Transverse colon (tissue), 4 donors: ENCODE results near the gene HMG20A. TPM values are rescaled to one million over a fixed set of nuclear protein-coding genes. Genes with fewer than 3 reads are reported as not detected.

ENCODE experiments used
- DNase-seq: peaks from one replicate; pipeline ENCODE4 v3.0.0-alpha.2; 2019
- H3K27ac ChIP-seq, 4 donors: fragments of 200-600 bp; sonication (generic); 2 replicates each; pipeline ENCODE4 v1.5.1; 2016 to 2018; ENCODE audit warnings: inconsistent platforms in 4 of 4
- H3K27me3 ChIP-seq: fragments of 200-600 bp; sonication (generic); 2 replicates; pipeline ENCODE4 v1.5.1; 2017; ENCODE audit warnings: inconsistent platforms
- H3K36me3 ChIP-seq, 4 donors: fragments of 200-600 bp; sonication (generic); 2 replicates each; pipeline ENCODE4 v1.5.1; 2017 to 2019; ENCODE audit warnings: inconsistent platforms in 4 of 4
- H3K4me1 ChIP-seq, 4 donors: fragments of 200-600 bp; sonication (generic); 2 replicates each; pipeline ENCODE4 v1.5.1; 2017 to 2020; ENCODE audit warnings: inconsistent platforms in 4 of 4
- H3K4me3 ChIP-seq, 4 donors: fragments of 200-600 bp; sonication (generic); 1 replicate in 1 of 4; 2 replicates in 3 of 4; pipeline versions ENCODE4 v1.5.1 to v1.6.1; 2017 to 2019; ENCODE audit warnings: inconsistent platforms in 4 of 4
- H3K9me3 ChIP-seq, 2 donors: fragments of 200-600 bp; sonication (generic); 2 replicates each; pipeline ENCODE4 v1.5.1; 2017 to 2019; ENCODE audit warnings: inconsistent platforms in 2 of 2
- EP300 ChIP-seq: sonication (generic); formaldehyde crosslinking; IDR thresholded peaks from one replicate; pipeline ENCODE4 v1.6.1; 2017; ENCODE audit warnings: antibody characterized with exemption, low read depth
- POLR2A ChIP-seq: fragments of 450-650 bp; IDR thresholded peaks from one replicate; pipeline ENCODE4 v1.6.1; 2016; ENCODE audit warnings: antibody characterized with exemption, mild to moderate bottlenecking, moderate library complexity
- POLR2AphosphoS5 ChIP-seq, 3 donors: sonication (generic); formaldehyde crosslinking; IDR thresholded peaks; one replicate each; pipeline ENCODE4 v1.6.1; 2016; ENCODE audit warnings: antibody characterized with exemption in 3 of 3
- WGBS, 2 donors: methylation state at CpG; one replicate each; pipeline ENCODE4 v1.1.5; 2018; ENCODE audit warnings: low coverage in 1 of 2; 5-methylcytosine and 5-hydroxymethylcytosine counted together
- in situ Hi-C, 4 donors: fragments of 200-750 bp; cut with MboI; loops; one replicate each; pipeline versions ENCODE4 v1.15.0 to v1.15.1; 2017; ENCODE audit warnings: low sequenced_read_pairs in 3 of 4, low pct_ligation_motif_present in 1 of 4, low pct_unique_long_range_greater_than_20kb in 1 of 4
- intact Hi-C: fragments of 100-400 bp; cut with DNase I; formaldehyde crosslinking; loops from one replicate; pipeline ENCODE4 v1.15.1; 2023; ENCODE audit warnings: low total_unique reads
- total RNA-seq, 4 donors: library from RNA; depleted of rRNA; stranded (reverse); fragments of >200 nt; gene quantifications; one replicate each; pipeline ENCODE4 v1.1.0, GENCODE V29; 2016
- TF ChIP-seq, protein P1 (sequence below), 5 experiments: fragments of 200-600 bp in 3 of 5; fragments of 450-650 bp in 2 of 5; sonication (generic) in 3 of 5; IDR thresholded peaks; 1 replicate in 2 of 5; 2 replicates in 3 of 5; pipeline ENCODE4 v1.5.1; 2016 to 2017; ENCODE audit warnings: antibody characterized with exemption in 5 of 5, inconsistent platforms in 3 of 5, mild to moderate bottlenecking in 2 of 5, moderate library complexity in 1 of 5

The HMG20A gene
- total RNA-seq, 4 donors from 2014 or later, result 27.5 to 51.1 (median 37.0) TPM

GRCh38 chr15:77386626-77387025 lies 34.1 kb upstream of the HMG20A start:
- intact Hi-C loops, result no loop called here
- no peak for TF ChIP-seq POLR2A
- Histone ChIP-seq H3K4me3 (no peak overlapping the region), H3K4me1 (peaks cover 0 to 41% (median 11%) of the 10 kb centered on the region in 4 donors), H3K36me3 (no peaks in the 10 kb centered on the region), H3K27ac (no peak overlapping the region), H3K27me3 (no peaks in the 10 kb centered on the region), H3K9me3 (no peaks in the 10 kb centered on the region)
- no peak for DNase-seq
- in situ Hi-C loops, result no loop called here
- WGBS, 2 donors, result 79 to 83% methylated on average over 2 of the region's 2 CpGs

DNA sequence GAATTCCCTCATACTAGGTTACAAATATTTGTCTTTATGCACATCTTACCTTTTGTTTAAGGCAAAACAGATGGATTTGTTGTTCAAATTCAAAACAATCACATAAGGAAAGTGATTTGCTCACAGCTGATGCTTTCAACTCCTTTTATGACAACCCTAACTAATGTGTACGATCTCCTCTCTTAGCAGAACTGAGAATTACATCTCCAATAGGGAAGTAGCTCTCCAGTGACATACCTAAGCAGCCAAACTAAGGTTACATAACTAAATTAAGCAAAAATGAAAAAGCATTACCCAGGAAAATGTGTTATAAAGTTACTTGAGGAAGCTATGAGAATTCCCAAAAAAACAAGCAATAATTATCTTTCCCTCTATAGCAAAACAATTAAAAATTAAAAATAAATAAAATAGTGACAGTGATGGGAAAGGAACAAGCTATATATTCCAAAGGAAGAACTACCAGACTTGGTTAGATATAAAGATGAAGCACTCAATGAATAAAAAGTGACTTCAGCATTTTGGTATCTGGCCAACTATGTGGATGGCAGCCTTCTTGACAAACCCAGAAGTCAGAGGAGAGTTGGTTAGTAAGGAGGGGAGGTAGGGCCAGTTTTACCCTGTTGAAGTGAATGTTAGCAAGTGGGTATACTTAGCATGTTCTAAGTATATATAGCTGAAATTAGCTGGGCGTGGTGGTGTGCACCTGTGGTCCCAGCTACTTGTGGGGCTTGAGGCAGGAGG lies 33.2 kb upstream of the HMG20A start:
- TF ChIP-seq POLR2A (no peak), EP300 (no peak)
- TF ChIP-seq, protein P1, sequence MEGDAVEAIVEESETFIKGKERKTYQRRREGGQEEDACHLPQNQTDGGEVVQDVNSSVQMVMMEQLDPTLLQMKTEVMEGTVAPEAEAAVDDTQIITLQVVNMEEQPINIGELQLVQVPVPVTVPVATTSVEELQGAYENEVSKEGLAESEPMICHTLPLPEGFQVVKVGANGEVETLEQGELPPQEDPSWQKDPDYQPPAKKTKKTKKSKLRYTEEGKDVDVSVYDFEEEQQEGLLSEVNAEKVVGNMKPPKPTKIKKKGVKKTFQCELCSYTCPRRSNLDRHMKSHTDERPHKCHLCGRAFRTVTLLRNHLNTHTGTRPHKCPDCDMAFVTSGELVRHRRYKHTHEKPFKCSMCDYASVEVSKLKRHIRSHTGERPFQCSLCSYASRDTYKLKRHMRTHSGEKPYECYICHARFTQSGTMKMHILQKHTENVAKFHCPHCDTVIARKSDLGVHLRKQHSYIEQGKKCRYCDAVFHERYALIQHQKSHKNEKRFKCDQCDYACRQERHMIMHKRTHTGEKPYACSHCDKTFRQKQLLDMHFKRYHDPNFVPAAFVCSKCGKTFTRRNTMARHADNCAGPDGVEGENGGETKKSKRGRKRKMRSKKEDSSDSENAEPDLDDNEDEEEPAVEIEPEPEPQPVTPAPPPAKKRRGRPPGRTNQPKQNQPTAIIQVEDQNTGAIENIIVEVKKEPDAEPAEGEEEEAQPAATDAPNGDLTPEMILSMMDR (IDR thresholded peaks at IDR 0.05), result no peak
- Histone ChIP-seq H3K36me3 (no peaks in the 10 kb centered on the region), H3K27ac (no peak overlapping the region), H3K4me1 (peaks cover 0 to 45% (median 11%) of the 10 kb centered on the region in 4 donors), H3K4me3 (no peak overlapping the region), H3K9me3 (no peaks in the 10 kb centered on the region), H3K27me3 (no peaks in the 10 kb centered on the region)
- intact Hi-C loops (no loop called here), in situ Hi-C loops (no loop called here)
- no peak for DNase-seq
- 33 to 66% methylated on average over 1 to 2 of the region's 2 CpGs for WGBS, 2 donors

- Histone ChIP-seq H3K27me3 (no peaks in the 10 kb centered on the region), H3K4me3 (no peak overlapping the region), H3K4me1 (peaks cover 0 to 30% (median 8%) of the 10 kb centered on the region in 4 donors), H3K36me3 (no peaks in the 10 kb centered on the region), H3K27ac (no peak overlapping the region), H3K9me3 (peaks cover 7 to 12% of the 10 kb centered on the region in 2 donors)
- WGBS, 2 donors, result 81 to 82% methylated on average over 3 of the region's 3 CpGs
- in situ Hi-C loops, result no loop called here
- DNase-seq, result no peak
- intact Hi-C loops, result no loop called here
- TF ChIP-seq, protein P1 (IDR thresholded peaks at IDR 0.05), result no peak
- no peak for TF ChIP-seq POLR2AphosphoS5 (IDR thresholded peaks at IDR 0.05)
Observed at GRCh38 chr15:77391372-77391951, 29.2 kb upstream of the HMG20A start.

DNA sequence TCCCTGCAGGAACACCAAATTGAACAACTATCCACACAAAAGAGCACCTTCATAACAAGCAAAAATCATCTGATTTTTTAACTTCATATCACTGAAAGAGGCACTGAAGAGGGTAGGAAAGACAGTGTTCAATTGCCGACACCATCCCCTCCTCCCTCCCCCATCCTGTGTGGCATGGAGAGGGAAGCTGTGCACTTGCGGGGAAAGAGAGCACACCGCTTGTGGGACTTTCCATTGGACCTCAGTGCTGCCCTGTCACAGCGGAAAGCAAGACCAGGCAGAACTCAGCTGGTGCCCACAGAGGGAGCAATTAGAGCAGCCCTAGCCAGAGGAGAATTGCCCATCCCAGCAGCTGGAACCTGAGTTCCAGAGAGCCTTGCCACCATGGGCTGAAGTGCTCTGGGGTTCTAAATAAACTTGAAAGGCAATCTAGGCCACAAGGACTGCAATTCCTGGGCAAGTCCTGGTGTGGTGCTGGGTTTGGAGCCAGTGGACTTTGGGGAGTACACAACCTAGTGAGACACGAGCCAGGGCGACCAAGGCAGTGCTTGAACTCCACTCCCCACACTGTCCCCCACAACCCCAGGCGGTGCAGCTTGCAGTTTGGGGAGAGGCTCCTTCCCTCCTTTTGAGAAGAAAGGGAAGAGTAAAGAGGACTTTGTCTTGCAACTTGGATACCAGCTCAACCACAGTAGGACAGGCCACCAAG lies 27.8 kb upstream of the HMG20A start:
- WGBS, 2 donors, result 95% methylated on average over 5 of the region's 7 CpGs; no CpG with 5 or more reads in 1 of the 2 donors
- H3K36me3 ChIP-seq, result no peaks in the 10 kb centered on the region
- intact Hi-C loops, result no loop called here

More for the DNA sequence above, 27.8 kb upstream of the HMG20A start:
- Histone ChIP-seq H3K9me3 (peaks cover 11 to 12% of the 10 kb centered on the region in 2 donors), H3K27ac (no peak overlapping the region), H3K4me3 (no peak overlapping the region), H3K27me3 (no peaks in the 10 kb centered on the region), H3K4me1 (peaks cover 0 to 22% (median 6%) of the 10 kb centered on the region in 4 donors)
- in situ Hi-C loops, result no loop called here
- TF ChIP-seq POLR2AphosphoS5 (IDR thresholded peaks at IDR 0.05) (no peak), EP300 (no peak), POLR2A (no peak)
- TF ChIP-seq, protein P1 (IDR thresholded peaks at IDR 0.05), result no peak
- DNase-seq, result no peak
